Upper lobe of left lung (tissue), 4 donors: ENCODE results near the gene ATP6V0E2.

Experiments used
- EP300 ChIP-seq, 4 donors: sonication (generic); formaldehyde crosslinking; IDR thresholded peaks; one replicate each; pipeline ENCODE4 v1.5.1; 2017; ENCODE audit warnings: antibody characterized with exemption in 4 of 4, control low read depth in 2 of 4
- POLR2A ChIP-seq, 4 donors: fragments of 450-650 bp; IDR thresholded peaks; one replicate each; pipeline ENCODE4 v1.5.1; 2016 to 2017; ENCODE audit warnings: antibody characterized with exemption in 4 of 4, mild to moderate bottlenecking in 2 of 4
- POLR2AphosphoS5 ChIP-seq, 2 donors: sonication (generic); formaldehyde crosslinking; IDR thresholded peaks; one replicate each; pipeline ENCODE4 v1.5.1; 2017; ENCODE audit warnings: antibody characterized with exemption in 2 of 2
- TF ChIP-seq, protein P1 (sequence below), 6 experiments: fragments of 450-650 bp in 4 of 6; fragments of 200-600 bp in 2 of 6; sonication (generic) in 2 of 6; IDR thresholded peaks; one replicate each; pipeline ENCODE4 v1.5.1; 2016 to 2019; ENCODE audit warnings: antibody characterized with exemption in 6 of 6

DNA sequence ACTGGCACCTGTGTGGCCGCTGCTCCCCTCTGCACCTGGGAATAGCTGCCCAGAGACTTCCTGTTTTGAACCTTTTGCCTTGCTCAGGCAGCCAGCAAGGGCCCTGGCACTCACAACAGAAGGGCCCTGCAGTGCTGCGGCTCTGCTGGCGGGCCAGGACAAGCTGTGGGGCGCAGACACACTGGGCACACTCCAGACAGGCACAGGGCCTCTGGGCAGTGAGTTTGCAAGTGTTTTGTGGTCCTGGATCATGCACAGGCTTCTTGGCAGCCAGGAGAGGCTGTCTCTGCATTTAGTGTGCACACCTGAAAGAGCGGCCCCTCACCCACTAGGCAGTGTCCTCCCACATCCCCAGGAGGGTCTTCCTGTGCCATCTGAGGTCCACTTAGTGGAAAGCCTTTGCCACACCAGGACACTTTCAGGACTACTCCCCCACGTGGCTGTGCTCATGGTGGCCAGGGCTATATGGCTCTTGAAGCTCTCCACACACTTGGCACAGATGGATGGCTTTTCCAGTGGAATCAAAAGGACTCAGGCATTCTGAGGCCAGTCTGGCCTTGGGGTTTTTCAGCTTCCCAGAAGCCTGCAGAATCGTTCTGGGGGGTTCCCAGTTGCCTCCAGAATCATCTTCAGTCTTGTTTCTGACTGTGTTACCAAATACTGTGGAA is 5.0 kb upstream of the ATP6V0E2 start:
- TF ChIP-seq, protein P1, sequence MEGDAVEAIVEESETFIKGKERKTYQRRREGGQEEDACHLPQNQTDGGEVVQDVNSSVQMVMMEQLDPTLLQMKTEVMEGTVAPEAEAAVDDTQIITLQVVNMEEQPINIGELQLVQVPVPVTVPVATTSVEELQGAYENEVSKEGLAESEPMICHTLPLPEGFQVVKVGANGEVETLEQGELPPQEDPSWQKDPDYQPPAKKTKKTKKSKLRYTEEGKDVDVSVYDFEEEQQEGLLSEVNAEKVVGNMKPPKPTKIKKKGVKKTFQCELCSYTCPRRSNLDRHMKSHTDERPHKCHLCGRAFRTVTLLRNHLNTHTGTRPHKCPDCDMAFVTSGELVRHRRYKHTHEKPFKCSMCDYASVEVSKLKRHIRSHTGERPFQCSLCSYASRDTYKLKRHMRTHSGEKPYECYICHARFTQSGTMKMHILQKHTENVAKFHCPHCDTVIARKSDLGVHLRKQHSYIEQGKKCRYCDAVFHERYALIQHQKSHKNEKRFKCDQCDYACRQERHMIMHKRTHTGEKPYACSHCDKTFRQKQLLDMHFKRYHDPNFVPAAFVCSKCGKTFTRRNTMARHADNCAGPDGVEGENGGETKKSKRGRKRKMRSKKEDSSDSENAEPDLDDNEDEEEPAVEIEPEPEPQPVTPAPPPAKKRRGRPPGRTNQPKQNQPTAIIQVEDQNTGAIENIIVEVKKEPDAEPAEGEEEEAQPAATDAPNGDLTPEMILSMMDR (IDR thresholded peaks at IDR 0.05): no peak
- no peak for TF ChIP-seq POLR2A (IDR thresholded peaks at IDR 0.05)
- no peak for TF ChIP-seq POLR2AphosphoS5 (IDR thresholded peaks at IDR 0.05)
- no peak for TF ChIP-seq EP300 (IDR thresholded peaks at IDR 0.05)
